Gastrocnemius medialis (tissue), 4 donors: Measurements from ENCODE around the gene ADTRP. TPM values are rescaled to one million over a fixed set of nuclear protein-coding genes. Genes with fewer than 3 reads are reported as not detected.
"Not testable (repeated sequence)": the region's sequence is repeated elsewhere in the genome, so short reads cannot be mapped to it uniquely, and the experiment has no call there.

Experiments used
- ATAC-seq, 2 donors: fragments of 150-250 bp; one replicate each; pipeline ENCODE4 v1.9.1; 2016
- DNase-seq, 2 donors: peaks; one replicate each; pipeline ENCODE4 v3.0.0-alpha.2; 2019
- H3K27ac ChIP-seq, 4 donors: fragments of 200-600 bp; sonication (generic); 1 replicate in 1 of 4; 2 replicates in 3 of 4; pipeline ENCODE4 v1.5.1; 2016 to 2018; ENCODE audit warnings: mild to moderate bottlenecking in 2 of 4, moderate library complexity in 1 of 4
- H3K27me3 ChIP-seq, 3 donors: fragments of 200-600 bp; sonication (generic) in 2 of 3; 1 replicate in 1 of 3; 2 replicates in 2 of 3; pipeline versions ENCODE4 v1.5.1 to v1.6.0; 2016 to 2019; ENCODE audit warnings: mild to moderate bottlenecking in 1 of 3, moderate library complexity in 1 of 3
- H3K36me3 ChIP-seq, 2 donors: fragments of 200-600 bp; sonication (generic) in 1 of 2; one replicate each; pipeline ENCODE4 v1.5.1; 2017 to 2018
- H3K4me1 ChIP-seq, 2 donors: fragments of 200-600 bp; sonication (generic) in 1 of 2; one replicate each; pipeline ENCODE4 v1.5.1; 2016 to 2017; ENCODE audit warnings: mild to moderate bottlenecking in 2 of 2
- H3K4me3 ChIP-seq, 4 donors: fragments of 200-600 bp; sonication (generic) in 3 of 4; 1 replicate in 1 of 4; 2 replicates in 3 of 4; pipeline ENCODE4 v1.5.1; 2016 to 2019; ENCODE audit warnings: mild to moderate bottlenecking in 2 of 4
- H3K9me3 ChIP-seq, 3 donors: fragments of 200-600 bp; sonication (generic) in 2 of 3; 1 replicate in 1 of 3; 2 replicates in 2 of 3; pipeline ENCODE4 v1.5.1; 2016 to 2019
- CTCF ChIP-seq, 5 experiments: fragments of 450-650 bp in 3 of 5; fragments of 200-600 bp in 2 of 5; sonication (generic) in 2 of 5; IDR thresholded peaks in 4 of 5; conservative IDR thresholded peaks in 1 of 5; 1 replicate in 4 of 5; 2 replicates in 1 of 5; pipeline ENCODE4 v1.5.1; 2016 to 2019; ENCODE audit warnings: antibody characterized with exemption in 5 of 5, mild to moderate bottlenecking in 3 of 5, moderate library complexity in 3 of 5
- POLR2A ChIP-seq, 2 donors: fragments of 450-650 bp; IDR thresholded peaks; one replicate each; pipeline ENCODE4 v1.6.1; 2017; ENCODE audit warnings: antibody characterized with exemption in 2 of 2, mild to moderate bottlenecking in 2 of 2, moderate library complexity in 2 of 2
- in situ Hi-C, 4 donors: fragments of 200-750 bp; cut with MboI; loops; one replicate each; pipeline versions ENCODE4 v1.15.0 to v1.8.0; 2017; ENCODE audit warnings: low sequenced_read_pairs in 4 of 4
- intact Hi-C: fragments of 100-400 bp; cut with DNase I; formaldehyde crosslinking; loops from one replicate; pipeline ENCODE4 v1.15.1; 2023; ENCODE audit warnings: low total_unique reads
- total RNA-seq, 4 donors: library from RNA; depleted of rRNA; stranded (reverse); fragments of >200 nt; gene quantifications; one replicate each; pipeline versions ENCODE4 v1.1.0 to v1.2.3, GENCODE V29; 2016

Gene ADTRP
- total RNA-seq, 4 donors from 2014 or later = 0.31 to 0.73 TPM; not detected in 2

GRCh38 chr6:11681770-11682169, 96.8 kb downstream of the ADTRP start:
- no peak for ATAC-seq
- DNase-seq = no peak
- H3K4me3 ChIP-seq = no peak overlapping the region
- no peaks in the 10 kb centered on the region for H3K4me1 ChIP-seq
- H3K27me3 ChIP-seq = no peaks in the 10 kb centered on the region
- no peaks in the 10 kb centered on the region for H3K9me3 ChIP-seq
- in situ Hi-C loops = no loop called here
- intact Hi-C loops = no loop called here
- H3K27ac ChIP-seq = no peak overlapping the region
- no peak for TF ChIP-seq POLR2A (IDR thresholded peaks at IDR 0.05)
- TF ChIP-seq CTCF (IDR thresholded peaks at IDR 0.05 in 4 of 5, conservative IDR thresholded peaks at IDR 0.05 in 1 of 5) = no peak
- H3K36me3 ChIP-seq = no peaks in the 10 kb centered on the region

GRCh38 chr6:11681357-11681756, 97.2 kb downstream of the ADTRP start:
- no peak overlapping the region for H3K27ac ChIP-seq
- no peaks in the 10 kb centered on the region for H3K4me1 ChIP-seq
- no peaks in the 10 kb centered on the region for H3K27me3 ChIP-seq
- DNase-seq (no peak), ATAC-seq (no peak)
- in situ Hi-C loops = no loop called here
- intact Hi-C loops = no loop called here
- no peaks in the 10 kb centered on the region for H3K9me3 ChIP-seq
- H3K4me3 ChIP-seq = no peak overlapping the region
- no peak for TF ChIP-seq CTCF (IDR thresholded peaks at IDR 0.05 in 4 of 5, conservative IDR thresholded peaks at IDR 0.05 in 1 of 5)
- no peak for TF ChIP-seq POLR2A (IDR thresholded peaks at IDR 0.05)
- H3K36me3 ChIP-seq = no peaks in the 10 kb centered on the region

- in situ Hi-C loops, intact Hi-C loops, H3K4me1 ChIP-seq, H3K27me3 ChIP-seq, H3K4me3 ChIP-seq, H3K36me3 ChIP-seq, DNase-seq, H3K27ac ChIP-seq, H3K9me3 ChIP-seq, ATAC-seq: not testable (repeated sequence)
Measured at GRCh38 chr6:11680479-11680878, 98.1 kb downstream of the ADTRP start.

GRCh38 chr6:11679099-11679498, 99.5 kb downstream of the ADTRP start:
- Histone ChIP-seq H3K9me3 (no peaks in the 10 kb centered on the region), H3K4me3 (no peak overlapping the region), H3K27ac (no peak overlapping the region), H3K36me3 (no peaks in the 10 kb centered on the region), H3K27me3 (no peaks in the 10 kb centered on the region), H3K4me1 (no peaks in the 10 kb centered on the region)
- in situ Hi-C loops (no loop called here), intact Hi-C loops (no loop called here)
- DNase-seq (no peak), ATAC-seq (no peak)
- no peak for TF ChIP-seq CTCF (IDR thresholded peaks at IDR 0.05 in 4 of 5, conservative IDR thresholded peaks at IDR 0.05 in 1 of 5)

- H3K4me1 ChIP-seq = no peaks in the 10 kb centered on the region
- no peaks in the 10 kb centered on the region for H3K36me3 ChIP-seq
- no peak for ATAC-seq
- in situ Hi-C loops (no loop called here), intact Hi-C loops (no loop called here)
- no peaks in the 10 kb centered on the region for H3K9me3 ChIP-seq
- DNase-seq = no peak
- no peaks in the 10 kb centered on the region for H3K27me3 ChIP-seq
- no peak overlapping the region for H3K27ac ChIP-seq
- TF ChIP-seq POLR2A (IDR thresholded peaks at IDR 0.05) (no peak), CTCF (IDR thresholded peaks at IDR 0.05 in 4 of 5, conservative IDR thresholded peaks at IDR 0.05 in 1 of 5) (no peak)
- H3K4me3 ChIP-seq = no peak overlapping the region
Measured at GRCh38 chr6:11675601-11676000, 103.0 kb downstream of the ADTRP start.
